Brain pericyte (primary cell): ENCODE results near the gene LYRM2.

Source experiments
- DNase-seq: peaks from one replicate; pipeline ENCODE4 v3.0.0-alpha.2; 2012; ENCODE audit warnings: low read depth, low spot score

The LYRM2 gene, protein sequence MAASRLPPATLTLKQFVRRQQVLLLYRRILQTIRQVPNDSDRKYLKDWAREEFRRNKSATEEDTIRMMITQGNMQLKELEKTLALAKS

DNA sequence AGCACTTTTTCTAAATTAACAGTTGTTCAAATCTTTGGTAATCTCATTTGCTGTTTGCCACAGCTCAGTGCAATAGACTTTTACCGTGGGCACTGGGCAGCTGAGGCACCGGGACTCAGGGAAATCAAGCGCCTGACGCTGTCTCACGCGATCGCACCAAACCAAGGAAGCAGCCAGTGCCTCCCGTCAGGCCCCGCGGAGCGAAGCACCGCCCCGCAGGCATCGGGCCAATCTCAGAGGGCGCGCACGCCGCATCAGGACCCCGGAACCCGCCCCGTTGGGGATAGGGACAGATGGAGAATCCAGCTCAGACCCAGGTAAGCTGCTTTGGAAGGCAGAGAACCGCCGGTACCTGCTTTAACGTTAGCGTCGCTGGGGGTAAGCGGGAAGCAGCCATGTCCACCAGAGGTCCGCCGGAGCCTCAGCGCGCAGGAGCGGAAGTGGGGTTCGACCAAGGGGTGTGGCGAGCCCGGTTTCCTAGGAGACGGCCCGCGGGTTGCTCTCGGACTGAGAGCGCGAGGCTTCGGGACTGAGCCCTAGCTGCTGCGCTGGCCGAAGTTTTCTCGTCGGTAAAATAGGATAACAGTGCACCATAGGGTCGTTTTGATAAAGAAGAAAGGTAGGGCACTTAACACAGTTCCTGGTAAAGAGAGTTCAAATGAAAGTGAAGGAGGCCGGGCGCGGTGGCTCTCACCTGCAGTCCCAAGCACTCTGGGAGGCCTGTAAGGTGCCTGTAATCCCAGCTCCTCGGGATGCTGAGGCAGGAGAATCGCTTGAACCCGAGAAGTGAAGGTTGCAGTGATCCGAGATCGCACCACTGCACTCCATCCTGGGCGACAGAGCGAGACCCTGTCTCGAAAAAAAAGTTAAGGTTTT is at the start of gene LYRM2:
Gene LYRM2 (minus strand): TSS at position 428 of the 876 bp plus-strand sequence. CDS start 31 bp downstream, at position 397.
- DNase-seq, result peak; percentile 77

DNA sequence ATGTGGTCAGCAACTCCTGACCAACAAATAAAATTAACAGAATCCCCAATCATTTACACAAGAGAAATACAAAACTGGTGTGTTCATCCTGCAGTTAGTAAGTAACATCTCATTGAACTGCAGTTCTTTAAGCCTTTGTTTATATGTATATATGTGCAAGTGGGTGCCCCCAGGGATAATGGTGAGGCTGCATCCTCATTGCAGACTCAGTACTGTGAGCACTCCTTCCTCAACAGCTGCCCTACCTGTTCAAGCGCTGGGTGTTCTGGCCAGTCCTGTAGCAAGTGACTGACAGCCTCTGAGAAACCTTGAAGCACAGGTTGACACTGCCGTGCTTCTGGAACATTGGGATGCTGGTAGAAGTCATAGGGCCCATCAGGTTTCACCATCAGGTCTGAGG is 49.8 kb upstream of the LYRM2 start:
- no peak for DNase-seq

DNA sequence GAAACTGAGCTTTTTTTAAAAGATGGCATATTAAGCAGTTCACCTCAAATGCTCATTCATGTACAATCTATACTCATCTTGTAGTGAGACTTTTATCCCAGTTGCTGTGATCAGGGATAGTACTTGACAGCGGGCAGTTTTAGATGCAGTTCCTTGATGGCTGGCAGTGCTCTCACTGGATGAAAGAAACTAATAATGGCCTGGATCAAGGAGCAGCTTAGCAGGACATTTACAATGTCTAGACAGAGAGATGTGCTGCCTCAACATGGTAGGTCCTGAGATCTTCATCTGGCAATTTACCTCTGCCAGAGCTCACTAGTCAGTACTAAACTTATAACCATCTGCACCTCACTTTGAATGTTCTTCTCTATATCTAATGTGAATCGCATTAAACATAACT is 46.8 kb upstream of the LYRM2 start:
- no peak for DNase-seq

DNA sequence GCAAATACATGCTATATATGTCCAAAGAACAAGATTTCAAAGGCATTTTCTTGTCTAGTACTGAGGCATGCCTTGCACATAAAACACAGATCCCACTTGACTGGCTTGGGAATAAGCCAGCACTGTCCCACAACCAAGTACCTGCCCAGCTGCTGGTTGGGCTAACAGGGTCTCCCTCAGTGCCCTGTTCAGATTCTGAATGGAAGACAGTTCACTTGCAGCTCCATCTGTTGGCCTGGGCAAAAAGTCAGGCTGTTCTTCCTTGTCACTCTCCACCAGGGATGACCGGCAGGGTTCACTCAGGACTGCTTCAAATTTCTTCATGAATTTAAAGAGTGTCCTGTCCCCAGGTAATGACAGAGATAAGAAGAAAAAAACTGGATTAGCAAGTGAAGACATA is 44.4 kb upstream of the LYRM2 start:
- DNase-seq, result no peak

DNA sequence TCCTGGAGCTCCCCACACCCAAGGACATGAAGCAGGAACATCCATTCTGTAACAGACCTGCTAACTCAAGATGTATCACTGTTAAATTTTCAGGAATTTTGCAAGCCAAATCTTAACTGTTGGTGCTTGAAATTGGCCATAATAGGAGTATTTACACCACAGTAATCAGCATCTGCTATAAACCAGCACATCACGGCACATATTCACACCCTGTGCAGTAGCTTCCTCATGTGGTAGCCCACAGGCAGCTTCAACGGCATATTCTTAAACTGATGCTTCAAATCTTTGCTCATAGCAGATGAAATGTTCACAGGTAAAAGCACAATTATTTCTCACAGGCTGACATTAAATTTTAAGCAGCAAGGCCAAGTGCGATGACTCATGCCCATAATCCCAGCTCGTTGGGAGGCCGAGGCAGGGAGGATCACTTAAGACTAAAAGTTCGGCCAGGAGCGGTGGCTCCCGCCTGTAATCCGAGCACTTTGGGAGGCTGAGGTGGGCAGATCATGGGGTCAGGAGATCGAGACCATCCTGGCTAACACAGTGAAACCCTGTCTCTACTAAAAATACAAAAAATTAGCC is 43.5 kb upstream of the LYRM2 start:
- DNase-seq, result no peak

DNA sequence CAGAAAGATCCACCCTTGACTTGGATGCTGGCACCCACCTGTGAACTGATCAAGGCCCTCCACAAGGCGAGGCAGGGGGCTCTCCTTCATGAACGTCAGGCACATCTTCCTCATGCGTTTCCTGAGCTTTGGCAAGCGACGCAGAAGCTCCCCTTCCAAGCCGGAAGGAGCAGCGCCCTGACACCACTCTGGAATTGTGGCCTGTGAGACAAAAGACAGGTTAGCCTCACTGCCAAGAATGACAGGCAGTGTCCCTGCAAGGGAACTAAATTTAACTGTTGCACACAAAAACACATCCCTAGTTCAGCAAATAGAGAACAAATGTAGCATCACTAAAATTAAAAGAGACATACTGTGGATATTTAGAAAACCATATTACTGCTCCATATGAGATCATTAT is 42.0 kb upstream of the LYRM2 start:
- DNase-seq, result no peak

DNA sequence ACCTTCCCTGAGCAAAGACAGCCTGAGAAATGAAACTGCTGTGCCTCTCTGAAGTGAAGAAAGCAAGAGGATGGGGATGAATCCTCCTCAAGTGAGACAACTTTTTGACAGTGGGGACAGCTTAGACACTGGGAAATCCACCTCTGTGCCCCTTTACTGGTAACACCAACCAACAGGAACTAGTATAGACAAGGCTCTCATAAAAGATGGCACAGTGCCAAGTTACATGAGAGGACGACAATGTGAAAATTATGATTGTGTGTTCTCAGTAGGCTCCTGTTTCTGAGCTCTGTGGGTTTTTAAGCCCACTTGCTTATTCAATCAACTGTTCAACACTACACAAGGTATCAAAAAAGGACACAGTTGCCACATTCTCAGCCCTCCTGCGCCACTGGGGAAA is 41.6 kb upstream of the LYRM2 start:
- no peak for DNase-seq

DNA sequence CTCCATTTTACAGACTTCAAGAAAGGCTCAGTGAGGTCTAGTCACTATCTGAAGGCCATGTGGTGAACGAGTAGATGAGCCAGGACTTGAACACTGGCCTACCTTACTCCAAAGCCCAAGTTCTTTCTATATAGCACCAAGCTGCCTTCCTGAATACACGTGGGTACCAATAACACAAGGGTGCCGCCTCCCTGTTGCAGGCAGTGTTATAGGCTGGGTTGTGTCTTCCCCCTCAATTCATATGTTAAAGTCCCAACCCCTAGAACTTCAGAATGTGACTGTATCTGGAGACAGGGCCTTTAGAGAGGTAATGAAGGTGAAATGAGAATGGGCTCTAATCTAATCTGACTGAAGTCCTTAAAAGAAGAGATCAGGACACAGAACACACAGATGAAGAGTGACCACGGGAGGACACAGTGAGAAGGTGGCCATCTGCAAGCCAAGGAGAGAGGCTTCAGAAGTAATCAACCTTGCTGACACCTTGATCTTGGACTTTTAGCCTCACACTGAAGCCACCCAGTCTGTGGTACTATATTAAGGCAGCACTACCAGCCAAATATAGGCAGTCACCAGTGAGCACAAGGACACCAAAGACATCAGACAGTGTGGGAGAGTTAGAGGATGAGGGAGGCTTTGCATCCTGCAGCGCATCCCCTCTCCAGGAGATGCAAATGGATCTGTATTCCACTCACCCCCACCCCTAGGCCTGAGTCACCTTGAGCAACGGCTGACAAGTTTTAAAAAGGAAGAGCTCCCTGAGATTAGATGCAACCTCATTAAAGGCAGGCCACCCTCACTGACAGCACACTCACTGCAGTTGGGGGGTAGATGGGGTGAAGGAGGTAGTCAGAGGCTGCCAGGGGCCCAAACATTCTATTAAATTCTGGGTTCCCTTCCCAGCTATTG is 40.9 kb upstream of the LYRM2 start:
- DNase-seq, result no peak

DNA sequence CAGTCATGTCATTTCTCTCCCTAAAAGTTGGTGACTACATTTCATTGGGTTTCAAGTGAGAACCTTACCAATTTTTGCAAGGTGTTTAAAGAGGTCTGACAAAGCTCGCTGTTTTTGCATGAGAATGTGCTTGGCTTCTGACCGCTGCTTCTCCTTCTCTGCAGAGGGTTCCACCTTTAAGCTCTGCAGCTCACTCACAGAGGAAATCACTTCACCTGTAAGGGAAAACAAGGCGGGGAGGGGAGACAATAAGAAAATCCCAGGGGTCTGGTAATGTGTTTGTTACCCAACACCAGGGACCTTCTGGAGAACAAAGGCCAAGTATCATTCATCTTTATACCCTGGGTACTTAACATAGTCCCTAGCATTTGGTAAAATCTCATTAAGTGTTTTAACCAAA is 40.0 kb upstream of the LYRM2 start:
- no peak for DNase-seq

DNA sequence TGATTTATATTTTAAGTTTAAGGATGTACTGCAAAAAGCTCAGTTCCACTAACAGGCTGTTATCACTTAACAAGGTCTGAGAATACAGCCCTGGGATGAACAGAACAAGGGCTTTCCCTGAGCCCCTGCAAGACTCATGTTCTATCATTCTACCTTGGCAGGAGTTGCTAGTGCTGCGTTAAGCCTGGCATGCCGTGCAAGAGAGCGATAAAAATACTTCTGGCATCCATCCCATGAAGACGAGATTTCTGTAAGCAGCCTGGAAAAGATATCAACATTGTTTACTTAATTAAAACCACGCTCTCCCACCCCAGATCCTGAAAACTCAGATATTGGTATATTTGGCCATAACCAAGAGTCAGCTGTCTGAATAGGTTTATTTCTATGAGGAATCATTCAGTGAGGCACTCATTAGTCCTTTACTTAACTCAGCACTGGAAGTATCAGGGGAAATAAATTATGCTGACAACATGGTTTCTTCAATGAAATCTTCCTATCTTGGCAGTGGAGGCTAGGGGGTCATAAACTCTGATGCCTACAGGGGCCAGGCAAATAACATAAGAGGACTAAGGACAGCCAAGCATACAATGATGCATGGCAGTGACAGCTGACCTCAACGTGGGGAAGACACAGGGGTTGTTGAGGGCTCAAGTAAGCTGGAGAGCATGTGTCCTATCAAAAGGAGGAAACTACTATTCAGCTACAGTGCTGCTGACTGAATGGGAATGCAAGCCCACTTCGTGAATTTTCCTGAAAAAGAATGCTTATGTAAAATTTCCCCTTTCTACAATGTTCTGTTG is 37.6 kb upstream of the LYRM2 start:
- no peak for DNase-seq

DNA sequence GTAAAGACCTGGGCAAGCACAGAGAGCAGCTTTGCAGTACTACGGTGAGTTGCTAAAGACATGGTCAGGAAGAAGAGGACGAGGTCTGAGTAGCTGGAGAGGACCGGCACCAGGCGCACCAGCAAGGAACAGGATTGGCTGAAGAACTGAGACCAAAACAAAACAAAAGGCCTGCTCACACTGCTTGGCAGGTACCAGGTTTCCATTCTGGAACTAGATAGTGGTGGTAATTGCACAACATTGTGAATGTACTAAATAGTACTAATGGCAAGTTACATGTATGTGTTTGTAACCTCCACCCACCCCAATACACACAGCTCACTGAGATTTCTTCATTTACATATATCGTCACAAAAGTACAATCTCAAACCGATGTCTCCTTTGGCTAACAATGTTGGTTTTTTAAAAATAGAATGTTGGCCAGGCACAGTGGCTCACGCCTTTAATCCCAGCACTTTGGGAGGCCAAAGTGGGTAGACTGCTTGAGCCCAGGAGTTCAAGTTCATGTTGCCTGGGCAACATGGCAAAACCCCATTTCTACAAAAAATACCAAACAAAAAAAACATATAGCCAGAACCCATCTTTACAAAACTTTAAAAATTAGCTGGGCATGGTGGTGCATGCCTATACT is 32.5 kb upstream of the LYRM2 start:
- DNase-seq, result no peak

DNA sequence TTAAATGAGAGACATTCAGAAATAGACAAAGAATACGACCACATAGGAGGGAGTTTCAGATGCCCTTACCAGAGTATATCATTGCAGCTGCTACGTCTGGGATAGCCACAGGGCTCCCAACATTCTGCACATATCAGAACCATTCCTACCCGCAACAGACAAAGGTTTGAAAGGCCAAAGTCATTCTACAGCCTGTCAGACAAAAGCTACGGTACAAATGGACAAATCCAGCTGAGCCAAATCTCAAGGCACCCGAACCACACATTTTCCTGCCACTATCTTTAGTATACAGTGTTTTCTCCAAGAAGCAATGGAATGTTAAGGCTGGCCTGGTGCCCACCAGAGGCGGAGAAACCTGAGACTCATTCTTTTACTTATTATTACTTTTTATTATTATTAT is 30.5 kb upstream of the LYRM2 start:
- no peak for DNase-seq

DNA sequence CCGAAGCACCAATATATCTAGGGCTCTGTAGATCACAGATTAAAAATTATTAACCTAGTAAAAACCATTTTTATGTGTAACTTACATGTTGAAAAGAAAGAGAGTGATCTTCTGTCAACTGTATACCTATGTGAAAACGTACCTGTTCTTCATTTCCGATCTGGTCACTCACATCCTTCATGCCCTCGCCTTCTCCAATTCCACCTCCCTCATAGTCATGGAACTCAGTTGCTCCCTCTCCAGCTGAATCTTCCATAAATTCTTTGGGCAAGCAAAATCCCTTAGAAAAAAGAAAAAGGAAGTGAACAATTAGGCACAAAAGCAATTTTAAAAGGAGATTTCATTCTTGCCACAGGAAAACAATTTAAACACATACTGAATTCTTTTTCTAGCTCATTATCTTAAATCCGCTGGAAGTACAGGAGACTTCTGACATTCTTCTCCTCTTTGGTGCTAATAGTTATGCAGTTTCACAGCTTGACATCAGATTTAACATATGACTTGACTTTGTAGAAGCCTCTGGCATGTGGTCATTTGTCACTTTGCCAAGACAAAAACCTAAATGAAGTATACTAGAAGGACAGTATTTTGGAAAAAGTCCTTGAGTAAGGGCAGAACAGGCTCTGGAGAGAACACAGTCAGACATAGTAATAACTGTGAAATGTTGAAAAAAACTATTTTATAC is 29.5 kb upstream of the LYRM2 start:
- DNase-seq, result no peak

DNA sequence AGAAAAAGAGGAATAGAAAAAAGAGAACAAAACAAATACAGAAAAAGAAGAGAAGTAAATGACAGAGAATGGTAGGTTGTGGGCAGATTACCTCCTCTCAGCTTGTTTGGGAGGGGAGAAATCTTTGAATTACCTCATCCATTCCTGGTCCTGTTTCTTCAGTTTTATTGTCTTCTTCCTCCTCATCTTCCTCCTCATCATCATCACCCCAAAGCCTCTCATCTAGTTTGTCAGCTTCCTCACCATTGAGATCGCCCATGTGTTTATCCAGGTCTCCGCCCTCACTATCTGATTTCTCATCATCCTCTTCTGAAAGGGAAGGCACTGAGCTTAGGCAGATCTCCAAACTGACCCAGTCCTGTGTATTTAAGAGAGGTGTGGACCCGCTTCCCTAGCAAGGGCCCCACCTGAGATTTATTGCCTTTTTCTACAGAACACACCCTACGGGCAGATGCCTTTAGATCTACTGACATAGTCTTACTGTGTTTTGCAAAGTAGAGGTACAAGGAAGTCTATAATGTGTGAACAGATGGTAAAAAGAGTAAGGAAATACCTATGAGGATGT is 24.2 kb upstream of the LYRM2 start:
- DNase-seq, result no peak

DNA sequence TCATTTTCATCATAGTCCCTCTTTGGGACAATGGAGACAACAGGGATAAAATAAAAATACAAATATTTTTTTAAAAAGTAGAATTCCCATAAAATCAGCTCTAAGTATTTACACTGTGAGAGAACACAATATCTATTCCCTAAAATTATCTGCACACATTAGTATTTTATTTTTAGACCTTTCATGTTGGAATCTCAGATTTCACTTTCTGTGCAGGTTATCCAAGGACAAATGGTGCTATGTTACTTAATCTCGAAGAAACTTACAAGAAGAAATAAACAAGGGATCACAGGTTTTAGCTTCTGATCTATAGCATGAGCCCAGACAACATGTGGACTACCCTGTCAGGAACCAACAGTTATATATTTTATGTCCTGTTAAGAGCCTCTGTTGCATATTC is 23.0 kb upstream of the LYRM2 start:
- no peak for DNase-seq

DNA sequence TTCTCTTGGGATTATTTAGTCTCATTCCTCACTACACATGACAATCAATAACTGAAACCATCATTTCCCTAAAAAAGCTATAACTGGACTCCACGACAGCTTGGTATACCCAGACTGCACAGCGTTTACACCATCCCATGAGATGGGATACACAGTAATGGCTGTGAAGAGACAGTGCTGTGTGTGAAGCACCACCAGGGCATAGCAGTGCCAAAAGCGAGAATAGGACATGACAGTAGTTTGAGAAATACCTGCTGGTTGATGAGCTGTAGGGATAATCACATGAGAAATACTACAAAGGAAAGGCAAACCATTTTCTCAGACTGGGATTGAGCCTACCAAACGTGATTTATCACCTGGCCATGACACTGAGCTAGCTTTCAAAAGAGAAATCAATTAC is 22.4 kb upstream of the LYRM2 start:
- no peak for DNase-seq

DNA sequence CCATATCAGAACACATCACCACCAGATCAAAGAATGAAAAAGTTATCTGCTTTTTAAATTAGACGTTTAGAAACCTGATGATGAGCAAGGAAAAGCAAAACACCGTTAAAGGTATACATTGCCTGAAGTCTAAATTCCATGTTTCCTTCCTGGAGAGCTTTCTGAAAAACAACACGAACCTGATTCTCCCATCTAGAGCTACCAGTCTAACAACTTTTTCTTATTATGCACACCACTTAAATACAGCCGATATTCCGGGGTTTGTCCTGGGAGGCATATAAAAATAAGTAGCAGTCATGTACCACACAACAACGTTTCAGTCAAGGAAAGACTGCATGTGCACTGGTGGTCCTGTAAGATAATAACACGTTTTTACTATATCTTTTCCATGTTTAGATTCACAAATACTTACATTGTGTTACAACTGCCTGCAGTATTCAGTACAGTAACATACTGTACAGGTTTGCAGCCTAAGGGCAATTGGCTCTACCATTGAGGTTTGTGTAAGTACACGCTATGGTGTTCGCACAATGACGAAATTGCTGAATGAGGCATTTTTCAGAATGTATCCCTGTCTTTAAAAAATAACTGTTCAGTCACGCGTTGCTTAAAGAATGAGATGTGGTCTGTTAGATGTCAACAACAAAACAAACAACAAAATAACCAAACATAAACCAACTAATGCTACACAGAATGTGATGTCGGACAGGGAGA is 19.1 kb upstream of the LYRM2 start:
- no peak for DNase-seq

DNA sequence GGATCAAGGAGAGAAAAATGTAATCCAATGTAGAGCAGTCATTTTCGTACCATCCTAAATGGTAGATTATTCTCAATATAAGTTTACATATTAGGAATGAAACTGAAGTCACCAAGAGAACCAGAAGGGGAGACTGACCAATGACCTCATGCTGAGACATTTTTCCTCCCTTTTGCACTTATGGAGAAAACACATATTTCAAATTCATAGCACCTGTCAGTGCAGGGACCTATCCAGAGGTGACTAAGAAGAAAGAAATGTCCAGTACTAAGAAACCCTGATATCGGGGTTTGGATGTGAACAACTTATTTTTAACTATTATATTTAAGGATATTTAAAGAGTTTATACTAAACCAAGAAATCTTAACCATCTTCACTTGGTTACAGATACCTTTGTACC is 16.6 kb upstream of the LYRM2 start:
- no peak for DNase-seq

DNA sequence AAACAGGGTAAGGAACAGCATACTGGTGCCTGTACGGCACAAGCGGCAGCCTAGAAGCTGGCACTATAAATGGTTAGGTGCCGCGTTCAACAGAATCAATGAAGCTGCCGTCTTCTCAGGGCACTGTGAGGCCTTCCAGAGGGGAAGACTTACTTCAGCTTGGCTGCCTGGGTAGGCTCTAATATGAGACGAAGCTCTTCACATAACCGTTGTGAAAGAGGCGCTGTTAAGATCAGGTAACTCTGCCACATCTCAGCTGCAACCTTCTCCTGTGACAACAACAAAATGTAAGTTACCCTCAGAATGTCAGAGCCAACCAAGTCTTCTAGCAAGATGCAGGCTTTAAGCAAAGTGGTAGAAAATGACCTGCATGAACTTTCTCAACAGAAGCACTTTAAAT is 12.0 kb upstream of the LYRM2 start:
- DNase-seq, result no peak
